GM18951 (cell line): Measurements from ENCODE around the gene PSD4.

Experiments used
- POLR2A ChIP-seq: IDR thresholded peaks from 4 replicates; pipeline ENCODE4 v1.6.1; 2011; ENCODE audit warnings: mild to moderate bottlenecking; ENCODE audit not compliant: insufficient read length, insufficient read depth; ENCODE audit errors: extremely low read depth
- in situ Hi-C: fragments of 300-500 bp; cut with MboI; formaldehyde crosslinking; loops from one replicate; pipeline ENCODE4 v1.12.0; 2022; ENCODE audit warnings: low sequenced_read_pairs, mixed read lengths, inconsistent platforms; ENCODE audit not compliant: unreplicated experiment

The PSD4 gene

GRCh38 chr2:113251118-113251517, 77.3 kb downstream of the PSD4 start:
- in situ Hi-C loops = no loop called here
- TF ChIP-seq POLR2A = no peak

GRCh38 chr2:113252047-113252590, 78.3 kb downstream of the PSD4 start:
- in situ Hi-C loops = no loop called here
- no peak for TF ChIP-seq POLR2A

GRCh38 chr2:113253453-113253852, 79.7 kb downstream of the PSD4 start:
- in situ Hi-C loops = no loop called here
- TF ChIP-seq POLR2A = no peak

- no peak for TF ChIP-seq POLR2A
- in situ Hi-C loops = no loop called here
Measured at GRCh38 chr2:113255140-113256070, 81.6 kb downstream of the PSD4 start.

GRCh38 chr2:113257516-113258264, 83.9 kb downstream of the PSD4 start:
- TF ChIP-seq POLR2A = no peak
- in situ Hi-C loops = no loop called here

GRCh38 chr2:113258471-113259147, 84.8 kb downstream of the PSD4 start:
- no peak for TF ChIP-seq POLR2A
- in situ Hi-C loops = no loop called here
